GM18870 (cell line): Measurements from ENCODE around the gene SYPL2.

Experiments
- ATAC-seq: cut with Tn5 transposase; IDR thresholded peaks from one replicate; pipeline ENCODE4 v1.9.1; 2021; ENCODE audit warnings: moderate library complexity; ENCODE audit not compliant: unreplicated experiment

The SYPL2 gene

GRCh38 chr1:109490934-109491302 is 24.6 kb downstream of the SYPL2 start:
- no peak for ATAC-seq

- ATAC-seq, result no peak
These were observed 25.0 kb downstream of the SYPL2 start for GRCh38 chr1:109491372-109491771.

- ATAC-seq, result no peak
These were observed 26.4 kb downstream of the SYPL2 start for GRCh38 chr1:109492779-109493178.

GRCh38 chr1:109493227-109493626 is 26.9 kb downstream of the SYPL2 start:
- no peak for ATAC-seq

GRCh38 chr1:109493805-109494539 is 27.6 kb downstream of the SYPL2 start, which contains the start of gene CYB561D1:
Gene CYB561D1, plus strand, starts transcription at chr1:109494094. Its CDS starts 46 bp downstream, at chr1:109494140.
- peak; percentile 72 for ATAC-seq

GRCh38 chr1:109495738-109496137 is 29.4 kb downstream of the SYPL2 start:
- ATAC-seq, result no peak

- no peak for ATAC-seq
These were observed 31.3 kb downstream of the SYPL2 start for GRCh38 chr1:109497449-109498160.

- ATAC-seq, result no peak
These were observed 31.9 kb downstream of the SYPL2 start for GRCh38 chr1:109498161-109498801.

GRCh38 chr1:109499081-109499480 is 32.7 kb downstream of the SYPL2 start:
- no peak for ATAC-seq

- no peak for ATAC-seq
These were observed 33.6 kb downstream of the SYPL2 start for GRCh38 chr1:109499661-109500536.

- no peak for ATAC-seq
These were observed 34.6 kb downstream of the SYPL2 start for GRCh38 chr1:109500941-109501381.

- no peak for ATAC-seq
These were observed 35.5 kb downstream of the SYPL2 start for GRCh38 chr1:109501644-109502363.

- no peak for ATAC-seq
These were observed 36.1 kb downstream of the SYPL2 start for GRCh38 chr1:109502364-109502851.

- ATAC-seq, result no peak
These were observed 37.6 kb downstream of the SYPL2 start for GRCh38 chr1:109503935-109504334.

- no peak for ATAC-seq
These were observed 38.6 kb downstream of the SYPL2 start for GRCh38 chr1:109504974-109505373.

- no peak for ATAC-seq
These were observed 41.9 kb downstream of the SYPL2 start for GRCh38 chr1:109508001-109508872.

GRCh38 chr1:109508873-109509175 is 42.5 kb downstream of the SYPL2 start:
- ATAC-seq, result no peak

GRCh38 chr1:109509176-109510134 is 43.1 kb downstream of the SYPL2 start, which contains the start of gene AMIGO1:
Gene AMIGO1, minus strand, starts transcription at chr1:109509727. Its CDS starts 815 bp downstream, at chr1:109508912.
- ATAC-seq, result no peak
